Heart right ventricle (tissue), 16 donors: ENCODE measurements around the gene CDK14. TPM values are rescaled to one million over a fixed set of nuclear protein-coding genes. Genes with fewer than 3 reads are reported as not detected.
"Not testable (repeated sequence)": the region's sequence is repeated elsewhere in the genome, so short reads cannot be mapped to it uniquely, and the experiment has no call there.

ENCODE experiments used
- ATAC-seq, 8 donors: fragments of 200-7000 bp; cut with Tn5 transposase; one replicate each; pipeline ENCODE4 v1.9.1; 2020; ENCODE audit warnings: mild to moderate bottlenecking in 8 of 8, moderate library complexity in 8 of 8, moderate number of reproducible peaks in 1 of 8
- DNase-seq, 2 donors: peaks; one replicate each; pipeline ENCODE4 v3.0.0-alpha.2; 2020
- H3K27ac ChIP-seq, 10 donors: fragments of 200-600 bp; sonication (generic) in 2 of 10; one replicate each; pipeline versions ENCODE4 v1.5.0 to v1.8.0; 2020 to 2022; ENCODE audit warnings: mild to moderate bottlenecking in 3 of 10
- H3K27me3 ChIP-seq, 7 donors: fragments of 200-600 bp; one replicate each; pipeline ENCODE4 v1.8.0; 2021 to 2022; ENCODE audit warnings: mild to moderate bottlenecking in 2 of 7
- H3K36me3 ChIP-seq, 9 donors: fragments of 200-600 bp; sonication (generic) in 1 of 9; one replicate each; pipeline versions ENCODE4 v1.5.0 to v1.8.0; 2020 to 2022; ENCODE audit warnings: mild to moderate bottlenecking in 2 of 9
- H3K4me1 ChIP-seq, 9 donors: fragments of 200-600 bp; sonication (generic) in 1 of 9; one replicate each; pipeline versions ENCODE4 v1.5.0 to v1.8.0; 2020 to 2022; ENCODE audit warnings: mild to moderate bottlenecking in 4 of 9
- H3K4me3 ChIP-seq, 10 donors: fragments of 200-600 bp; sonication (generic) in 2 of 10; one replicate each; pipeline versions ENCODE4 v1.5.0 to v1.8.0; 2020 to 2022; ENCODE audit warnings: mild to moderate bottlenecking in 7 of 10, moderate library complexity in 2 of 10
- H3K9me3 ChIP-seq, 11 donors: fragments of 200-600 bp in 10 of 11; sonication (generic) in 2 of 11; one replicate each; pipeline versions ENCODE4 v1.5.0 to v1.8.0; 2013 to 2022; ENCODE audit warnings: mild to moderate bottlenecking in 2 of 11, control low read depth in 1 of 11, moderate library complexity in 1 of 11
- WGBS, 2 donors: extraction: QIAGEN DNeasy Blood & Tissue Kit; methylation state at CpG; one replicate each; pipeline ENCODE4 v1.1.7; 2013; ENCODE audit warnings: inconsistent platforms in 1 of 2; 5-methylcytosine and 5-hydroxymethylcytosine counted together
- intact Hi-C, 10 donors: fragments of 100-400 bp; cut with DNase I; formaldehyde crosslinking; loops; one replicate each; pipeline versions ENCODE4 v1.11.1 to v1.14.2; 2022
- polyA plus RNA-seq, 2 donors: library from polyadenylated mRNA; stranded (reverse); fragments of 200-250 nt; gene quantifications; one replicate each; pipeline ENCODE4 v1.2.3, GENCODE V29; 2013
- total RNA-seq, 10 donors: library from RNA; stranded (reverse); fragmentation: NEBNext Ultra II Directional in 3 of 10; extraction: Animal tissue kit (Norgen Biotek cat#: 25700) in 3 of 10; gene quantifications; one replicate each; pipeline versions ENCODE4 v1.2.1 to v1.2.4, GENCODE V29; 2021 to 2023
- TF ChIP-seq, protein P1 (sequence below), 9 donors: fragments of 200-600 bp; sonication (generic) in 2 of 9; IDR thresholded peaks; one replicate each; pipeline versions ENCODE4 v1.5.0 to v1.8.0; 2021 to 2022; ENCODE audit warnings: antibody characterized with exemption in 9 of 9, mild to moderate bottlenecking in 5 of 9, moderate library complexity in 1 of 9
- donor health status: Arrhythmogenic right ventricular cardiomyopathy.
- donor health status: ischemic (EF 13 %, LVEDD 7.1; RV severe dilation, severe dysfunction).
- donor health status: healthy with polysubstance abuse.
- donor health status: DM: no; HTN: yes; CAD: no.
- donor health status: DM: no; HTN: no; CAD: no.
- donor health status: ischemic (EF 25% LVEDD 6.9; RV normal size, moderate dysfunction).
- donor health status: ischemic (EF 25% LVEDD 5.7; RV mildly dilated, moderate dysfunction).
- donor health status: healthy.
- donor health status: DM: yes; HTN: yes; CAD: no.
- donor health status: Ischemic cardiomyopathy.
- donor health status: ischemic (EF 35%, LVEDD 5.7; RV mildly dilated, moderate dysfunction).
- donor health status: nonischemic (EF 11% LVEDD 7.7; RV severe dilation, severe dysfunction).
- donor health status: DM: yes; HTN: yes; CAD: no.
- donor health status: PGD.
- donor health status: ischemic (EF 29% LVEDD 5.4; RV normal size, mild dysfunction).
- donor health status: nonischemic (EF 23%, LVEDD 6.1; RV moderate dilation, normal function).

Gene CDK14
- total and polyA plus RNA-seq, 12 donors: 3.9 to 36.5 (median 21.4) TPM

- DNase-seq: peak in 1 of 2 donors; percentile 30
- peak in 6 of 8 donors; percentile 21 to 44 (median 34) for ATAC-seq
Observed at GRCh38 chr7:90625562-90625961, 29.4 kb downstream of the CDK14 start.

GRCh38 chr7:90626013-90626412 is 29.9 kb downstream of the CDK14 start:
- Histone ChIP-seq H3K9me3 (no peaks in the 10 kb centered on the region), H3K4me1 (peaks cover 4 to 54% (median 38%) of the 10 kb centered on the region in 9 donors), H3K36me3 (no peaks in the 10 kb centered on the region), H3K4me3 (peak overlapping the region in 1 of 10 donors; percentile 1), H3K27ac (peak overlapping the region in 4 of 10 donors; percentile 11 to 43 (median 34)), H3K27me3 (no peaks in the 10 kb centered on the region)
- ATAC-seq: peak in 1 of 8 donors; percentile 39
- TF ChIP-seq, protein P1, sequence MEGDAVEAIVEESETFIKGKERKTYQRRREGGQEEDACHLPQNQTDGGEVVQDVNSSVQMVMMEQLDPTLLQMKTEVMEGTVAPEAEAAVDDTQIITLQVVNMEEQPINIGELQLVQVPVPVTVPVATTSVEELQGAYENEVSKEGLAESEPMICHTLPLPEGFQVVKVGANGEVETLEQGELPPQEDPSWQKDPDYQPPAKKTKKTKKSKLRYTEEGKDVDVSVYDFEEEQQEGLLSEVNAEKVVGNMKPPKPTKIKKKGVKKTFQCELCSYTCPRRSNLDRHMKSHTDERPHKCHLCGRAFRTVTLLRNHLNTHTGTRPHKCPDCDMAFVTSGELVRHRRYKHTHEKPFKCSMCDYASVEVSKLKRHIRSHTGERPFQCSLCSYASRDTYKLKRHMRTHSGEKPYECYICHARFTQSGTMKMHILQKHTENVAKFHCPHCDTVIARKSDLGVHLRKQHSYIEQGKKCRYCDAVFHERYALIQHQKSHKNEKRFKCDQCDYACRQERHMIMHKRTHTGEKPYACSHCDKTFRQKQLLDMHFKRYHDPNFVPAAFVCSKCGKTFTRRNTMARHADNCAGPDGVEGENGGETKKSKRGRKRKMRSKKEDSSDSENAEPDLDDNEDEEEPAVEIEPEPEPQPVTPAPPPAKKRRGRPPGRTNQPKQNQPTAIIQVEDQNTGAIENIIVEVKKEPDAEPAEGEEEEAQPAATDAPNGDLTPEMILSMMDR (IDR thresholded peaks at IDR 0.05): no peak
- WGBS, 2 donors: 46 to 48% methylated on average over 3 of the region's 3 CpGs
- intact Hi-C loops: loop anchor here in 8 of 10 donors (5.0 to 10.0 kb wide), 5 partner anchors 69 to 171 kb away; no protein-coding TSS in a partner anchor
- DNase-seq: no peak

More at GRCh38 chr7:90625562-90625961, 29.4 kb downstream of the CDK14 start:
- Histone ChIP-seq H3K9me3 (no peaks in the 10 kb centered on the region), H3K27ac (peak overlapping the region in 4 of 10 donors; percentile 11 to 43 (median 34)), H3K27me3 (no peaks in the 10 kb centered on the region), H3K36me3 (no peaks in the 10 kb centered on the region), H3K4me3 (peak overlapping the region in 1 of 10 donors; percentile 1), H3K4me1 (peaks cover 4 to 58% (median 38%) of the 10 kb centered on the region in 9 donors)
- WGBS, 2 donors: 12 to 23% methylated on average over 3 of the region's 3 CpGs
- TF ChIP-seq, protein P1 (IDR thresholded peaks at IDR 0.05): no peak
- intact Hi-C loops: loop anchor here in 8 of 10 donors (5.0 to 10.0 kb wide), 5 partner anchors 68 to 171 kb away; no protein-coding TSS in a partner anchor

GRCh38 chr7:90629297-90629918 is 33.3 kb downstream of the CDK14 start:
- no peaks in the 10 kb centered on the region for H3K27me3 ChIP-seq
- H3K4me1 ChIP-seq: peaks cover 4 to 24% (median 20%) of the 10 kb centered on the region in 9 donors
- intact Hi-C loops: loop anchor here in 9 of 10 donors (1.0 to 10.0 kb wide), 8 partner anchors 72 to 175 kb away; no protein-coding TSS in a partner anchor
- TF ChIP-seq, protein P1 (IDR thresholded peaks at IDR 0.05): peak; percentile 46 to 78 (median 69)
- 92 to 97% methylated on average over 6 of the region's 6 CpGs for WGBS, 2 donors
- H3K4me3 ChIP-seq: no peak overlapping the region
- H3K36me3 ChIP-seq: no peaks in the 10 kb centered on the region
- no peak overlapping the region for H3K27ac ChIP-seq
- ATAC-seq (peak; percentile 70 to 88 (median 83)), DNase-seq (peak in 1 of 2 donors; percentile 38)
- H3K9me3 ChIP-seq: no peaks in the 10 kb centered on the region

DNA sequence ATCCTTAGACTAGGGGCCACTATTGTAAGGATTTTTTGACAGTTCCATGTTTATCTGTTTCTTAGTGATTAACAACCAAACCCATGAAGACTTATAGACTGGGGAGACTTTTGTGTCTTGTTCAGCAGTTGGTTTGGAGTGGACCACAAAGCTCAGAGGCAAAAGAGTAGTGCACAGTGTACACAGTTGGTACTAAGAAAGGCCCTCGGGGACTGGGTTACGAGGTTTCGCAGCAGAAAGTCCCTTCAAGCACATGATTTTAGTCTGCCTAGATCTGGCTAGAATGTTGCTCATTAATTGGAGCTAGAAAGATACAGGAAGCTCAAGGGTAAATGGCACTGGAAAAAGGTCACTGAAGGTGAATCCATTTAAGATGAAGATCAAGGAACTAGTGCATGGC is 35.4 kb downstream of the CDK14 start:
- Histone ChIP-seq H3K27ac (no peak overlapping the region), H3K27me3 (no peaks in the 10 kb centered on the region), H3K36me3 (no peaks in the 10 kb centered on the region), H3K4me3 (no peak overlapping the region), H3K9me3 (peaks cover 0 to 4% (median 0%) of the 10 kb centered on the region in 11 donors), H3K4me1 (peaks cover 0 to 7% (median 0%) of the 10 kb centered on the region in 9 donors)
- ATAC-seq: no peak
- WGBS, 2 donors: 97 to 99% methylated on average over 3 of the region's 3 CpGs
- intact Hi-C loops: loop anchor here in 3 of 10 donors (5.0 kb wide), 2 partner anchors 79 to 174 kb away; no protein-coding TSS in a partner anchor
- TF ChIP-seq, protein P1 (IDR thresholded peaks at IDR 0.05): no peak
- no peak for DNase-seq

GRCh38 chr7:90639683-90640082 is 43.6 kb downstream of the CDK14 start:
- H3K36me3 ChIP-seq, intact Hi-C loops, H3K4me3 ChIP-seq, DNase-seq, ATAC-seq, H3K27ac ChIP-seq, H3K4me1 ChIP-seq, H3K27me3 ChIP-seq: not testable (repeated sequence)
- peaks cover 0 to 38% (median 9%) of the 10 kb centered on the region in 11 donors for H3K9me3 ChIP-seq
- 93 to 96% methylated on average over 15 to 17 of the region's 17 CpGs for WGBS, 2 donors
